ENCODE data around the gene MAP3K20.

GRCh38 chr2:173184031-173185004 lies 108.7 kb downstream of the MAP3K20 start:
- TF ChIP-seq CTCF (conservative IDR thresholded peaks at IDR 0.05; ENCODE audit: low read depth, low read length), result no peak
- no peak for TF ChIP-seq EZH2 (IDR thresholded peaks at IDR 0.05; ENCODE audit: borderline replicate concordance, low read depth, low read length, poor library complexity, severe bottlenecking)

Data from A673 (cell line).